ENCODE results near the gene APOBEC4. TPM values are rescaled to one million over a fixed set of nuclear protein-coding genes. Genes with fewer than 3 reads are reported as not detected.

The APOBEC4 gene
- total and polyA plus RNA-seq, 2 of the 13 experiments (the other 11 are each of a cell fraction or from before 2014, with no cell fraction given), result not detected

- TF ChIP-seq ZSCAN12 (CRISPR knock-in tag; IDR thresholded peaks at IDR 0.05), result no peak
- TF ChIP-seq ZNF775 (CRISPR knock-in tag; IDR thresholded peaks at IDR 0.05; ENCODE audit: borderline replicate concordance), result no peak; the same call in 1 of the 2 replicates
- TF ChIP-seq ZNF317 (CRISPR knock-in tag; IDR thresholded peaks at IDR 0.05), result no peak
- TF ChIP-seq, protein P1, sequence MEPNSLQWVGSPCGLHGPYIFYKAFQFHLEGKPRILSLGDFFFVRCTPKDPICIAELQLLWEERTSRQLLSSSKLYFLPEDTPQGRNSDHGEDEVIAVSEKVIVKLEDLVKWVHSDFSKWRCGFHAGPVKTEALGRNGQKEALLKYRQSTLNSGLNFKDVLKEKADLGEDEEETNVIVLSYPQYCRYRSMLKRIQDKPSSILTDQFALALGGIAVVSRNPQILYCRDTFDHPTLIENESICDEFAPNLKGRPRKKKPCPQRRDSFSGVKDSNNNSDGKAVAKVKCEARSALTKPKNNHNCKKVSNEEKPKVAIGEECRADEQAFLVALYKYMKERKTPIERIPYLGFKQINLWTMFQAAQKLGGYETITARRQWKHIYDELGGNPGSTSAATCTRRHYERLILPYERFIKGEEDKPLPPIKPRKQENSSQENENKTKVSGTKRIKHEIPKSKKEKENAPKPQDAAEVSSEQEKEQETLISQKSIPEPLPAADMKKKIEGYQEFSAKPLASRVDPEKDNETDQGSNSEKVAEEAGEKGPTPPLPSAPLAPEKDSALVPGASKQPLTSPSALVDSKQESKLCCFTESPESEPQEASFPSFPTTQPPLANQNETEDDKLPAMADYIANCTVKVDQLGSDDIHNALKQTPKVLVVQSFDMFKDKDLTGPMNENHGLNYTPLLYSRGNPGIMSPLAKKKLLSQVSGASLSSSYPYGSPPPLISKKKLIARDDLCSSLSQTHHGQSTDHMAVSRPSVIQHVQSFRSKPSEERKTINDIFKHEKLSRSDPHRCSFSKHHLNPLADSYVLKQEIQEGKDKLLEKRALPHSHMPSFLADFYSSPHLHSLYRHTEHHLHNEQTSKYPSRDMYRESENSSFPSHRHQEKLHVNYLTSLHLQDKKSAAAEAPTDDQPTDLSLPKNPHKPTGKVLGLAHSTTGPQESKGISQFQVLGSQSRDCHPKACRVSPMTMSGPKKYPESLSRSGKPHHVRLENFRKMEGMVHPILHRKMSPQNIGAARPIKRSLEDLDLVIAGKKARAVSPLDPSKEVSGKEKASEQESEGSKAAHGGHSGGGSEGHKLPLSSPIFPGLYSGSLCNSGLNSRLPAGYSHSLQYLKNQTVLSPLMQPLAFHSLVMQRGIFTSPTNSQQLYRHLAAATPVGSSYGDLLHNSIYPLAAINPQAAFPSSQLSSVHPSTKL (CRISPR knock-in tag; IDR thresholded peaks at IDR 0.05), result peak; percentile 100
- TF ChIP-seq, protein P2, sequence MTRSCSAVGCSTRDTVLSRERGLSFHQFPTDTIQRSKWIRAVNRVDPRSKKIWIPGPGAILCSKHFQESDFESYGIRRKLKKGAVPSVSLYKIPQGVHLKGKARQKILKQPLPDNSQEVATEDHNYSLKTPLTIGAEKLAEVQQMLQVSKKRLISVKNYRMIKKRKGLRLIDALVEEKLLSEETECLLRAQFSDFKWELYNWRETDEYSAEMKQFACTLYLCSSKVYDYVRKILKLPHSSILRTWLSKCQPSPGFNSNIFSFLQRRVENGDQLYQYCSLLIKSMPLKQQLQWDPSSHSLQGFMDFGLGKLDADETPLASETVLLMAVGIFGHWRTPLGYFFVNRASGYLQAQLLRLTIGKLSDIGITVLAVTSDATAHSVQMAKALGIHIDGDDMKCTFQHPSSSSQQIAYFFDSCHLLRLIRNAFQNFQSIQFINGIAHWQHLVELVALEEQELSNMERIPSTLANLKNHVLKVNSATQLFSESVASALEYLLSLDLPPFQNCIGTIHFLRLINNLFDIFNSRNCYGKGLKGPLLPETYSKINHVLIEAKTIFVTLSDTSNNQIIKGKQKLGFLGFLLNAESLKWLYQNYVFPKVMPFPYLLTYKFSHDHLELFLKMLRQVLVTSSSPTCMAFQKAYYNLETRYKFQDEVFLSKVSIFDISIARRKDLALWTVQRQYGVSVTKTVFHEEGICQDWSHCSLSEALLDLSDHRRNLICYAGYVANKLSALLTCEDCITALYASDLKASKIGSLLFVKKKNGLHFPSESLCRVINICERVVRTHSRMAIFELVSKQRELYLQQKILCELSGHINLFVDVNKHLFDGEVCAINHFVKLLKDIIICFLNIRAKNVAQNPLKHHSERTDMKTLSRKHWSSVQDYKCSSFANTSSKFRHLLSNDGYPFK (CRISPR knock-in tag; IDR thresholded peaks at IDR 0.05; ENCODE audit: borderline replicate concordance), result no peak
- peak; percentile 80; the same call in 1 of the 2 replicates for TF ChIP-seq MIER2 (CRISPR knock-in tag; IDR thresholded peaks at IDR 0.05)
- peak; percentile 77; the same call in 1 of the 2 replicates for TF ChIP-seq HMGXB3 (CRISPR knock-in tag; IDR thresholded peaks at IDR 0.05; ENCODE audit: borderline replicate concordance)
- peak; percentile 74; the same call in 1 of the 2 replicates for TF ChIP-seq ZNF703 (CRISPR knock-in tag; IDR thresholded peaks at IDR 0.05; ENCODE audit: borderline replicate concordance)
- TF ChIP-seq RFXAP (CRISPR knock-in tag; IDR thresholded peaks at IDR 0.05; ENCODE audit: borderline replicate concordance), result no peak
- TF ChIP-seq ZNF670 (CRISPR knock-in tag; IDR thresholded peaks at IDR 0.05; ENCODE audit: borderline replicate concordance), result peak; percentile 24; the same call in 1 of the 2 replicates
- peak; percentile 71 for TF ChIP-seq PHF5A (CRISPR knock-in tag; IDR thresholded peaks at IDR 0.05; ENCODE audit: low read depth, unreplicated experiment)
- peak; percentile 46; the same call in 1 of the 2 replicates for TF ChIP-seq MEIS1 (CRISPR knock-in tag; IDR thresholded peaks at IDR 0.05; ENCODE audit: borderline replicate concordance)
- TF ChIP-seq NAIF1 (CRISPR knock-in tag; IDR thresholded peaks at IDR 0.05; ENCODE audit: borderline replicate concordance), result no peak
- 0 out of 2 replicates have a peak, but pooled peaks have one; percentile 51 for TF ChIP-seq MYNN (CRISPR knock-in tag; IDR thresholded peaks at IDR 0.05; ENCODE audit: low read depth)
- peak; percentile 78 for TF ChIP-seq SOX13 (IDR thresholded peaks at IDR 0.05)
- TF ChIP-seq SOX13 (CRISPR knock-in tag; conservative IDR thresholded peaks at IDR 0.05 in 1 of 2, IDR thresholded peaks at IDR 0.05 in 1 of 2), result peak in 1 of 2 experiments; percentile 95; a peak in 2 of 4 replicates
- peak; percentile 79 for TF ChIP-seq HOXA3 (CRISPR knock-in tag; IDR thresholded peaks at IDR 0.05)
- TF ChIP-seq RBM22 (optimal IDR thresholded peaks at IDR 0.05; ENCODE audit: low read length), result no peak
Measured at GRCh38 chr1:183699616-183700160, 46.6 kb upstream of the APOBEC4 start (continued).
